Measurements from ENCODE around the gene GMPR2.
"Not testable (repeated sequence)": the region's sequence is repeated elsewhere in the genome, so short reads cannot be mapped to it uniquely, and the experiment has no call there.

The GMPR2 gene

DNA sequence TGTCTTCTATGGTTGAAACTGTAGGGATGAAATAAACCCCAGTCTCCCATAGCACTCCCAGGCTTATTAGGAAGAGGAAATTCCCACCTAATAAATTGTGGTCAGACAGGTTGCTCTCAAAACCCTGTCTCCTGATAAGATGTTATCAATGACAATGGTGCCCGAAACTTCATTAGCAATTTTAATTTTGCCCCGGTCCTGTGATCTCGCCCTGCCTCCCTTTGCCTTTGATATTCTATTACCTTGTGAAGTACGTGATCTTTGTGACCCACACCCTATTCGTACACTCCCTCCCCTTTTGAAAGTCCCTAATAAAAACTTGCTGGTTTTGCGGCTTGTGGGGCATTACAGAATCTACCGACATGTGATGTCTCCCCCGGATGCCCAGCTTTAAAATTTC, 30.2 kb upstream of the GMPR2 start:
- ATAC-seq = not testable (repeated sequence)

DNA sequence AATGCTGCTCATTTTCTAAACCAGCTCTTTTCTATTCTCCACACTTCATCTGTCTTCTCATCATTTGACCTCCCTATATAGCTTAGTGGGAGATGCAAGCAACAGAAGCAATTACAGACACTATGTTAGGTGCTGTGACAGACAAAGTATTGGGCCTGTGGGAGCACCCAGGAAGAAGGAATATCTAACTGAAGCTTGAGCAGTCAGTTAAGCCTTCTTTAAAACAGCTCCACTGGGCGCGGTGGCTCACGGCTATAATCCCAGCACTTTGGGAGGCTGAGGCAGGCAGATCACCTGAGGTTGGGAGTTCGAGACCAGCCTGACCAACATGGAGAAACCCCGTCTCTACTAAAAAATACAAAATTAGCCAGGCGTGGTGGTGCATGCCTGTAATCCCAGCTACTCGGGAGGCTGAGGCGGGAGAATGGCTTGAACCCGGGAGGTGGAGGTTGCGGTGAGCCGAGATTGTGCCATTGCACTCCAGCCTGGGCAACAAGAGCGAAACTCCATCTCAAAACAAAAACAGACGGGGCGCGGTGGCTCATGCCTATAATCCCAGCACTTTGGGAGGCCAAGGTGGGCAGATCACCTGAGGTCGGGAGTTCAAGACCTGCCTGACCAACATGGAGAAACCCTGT, 29.4 kb upstream of the GMPR2 start:
- ATAC-seq = not testable (repeated sequence)

DNA sequence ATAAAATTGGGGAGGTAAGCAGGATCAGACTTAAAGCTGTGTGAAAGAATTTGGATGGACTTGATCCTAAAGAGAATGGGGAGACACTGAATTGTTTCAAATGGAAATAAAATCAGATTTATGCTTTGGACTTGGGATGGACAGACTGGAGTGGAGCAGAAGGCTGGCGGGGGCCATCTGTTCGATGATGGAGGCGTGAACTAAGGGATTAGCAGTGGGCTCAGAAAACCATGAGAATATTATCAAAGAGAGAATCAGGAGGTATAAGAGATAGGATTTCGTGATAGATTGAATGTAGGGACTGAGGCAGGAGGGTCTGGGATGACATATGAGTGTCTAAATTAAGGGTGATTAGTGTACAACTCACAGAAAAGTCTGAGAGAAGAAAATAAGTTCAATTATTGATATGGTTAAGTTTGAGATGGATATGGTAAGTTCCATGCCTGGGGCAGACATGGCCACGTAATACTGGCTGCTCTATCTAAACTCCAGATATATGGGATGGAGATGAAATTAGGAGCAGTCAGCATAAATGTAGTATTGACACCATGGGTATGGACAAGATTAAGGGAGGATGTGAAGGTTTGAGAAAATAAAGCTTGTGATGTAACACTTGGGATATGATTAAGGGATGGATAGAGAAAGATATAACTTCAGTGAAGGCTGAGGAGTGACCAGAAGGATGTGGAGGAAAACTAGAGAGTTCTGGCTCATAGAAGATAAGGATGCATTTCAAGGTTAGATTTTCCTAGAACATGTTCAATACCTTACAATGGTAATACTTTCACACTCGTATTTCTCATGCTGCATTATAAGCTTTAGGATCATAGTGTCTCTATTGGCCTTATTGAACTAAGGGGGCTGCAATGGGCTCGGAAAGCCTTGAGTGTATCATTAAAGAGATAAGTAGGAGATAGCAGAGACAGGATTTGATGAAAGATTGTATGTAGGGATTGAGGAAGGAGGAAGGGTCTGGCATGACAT, 28.3 kb upstream of the GMPR2 start:
- ATAC-seq = no peak

DNA sequence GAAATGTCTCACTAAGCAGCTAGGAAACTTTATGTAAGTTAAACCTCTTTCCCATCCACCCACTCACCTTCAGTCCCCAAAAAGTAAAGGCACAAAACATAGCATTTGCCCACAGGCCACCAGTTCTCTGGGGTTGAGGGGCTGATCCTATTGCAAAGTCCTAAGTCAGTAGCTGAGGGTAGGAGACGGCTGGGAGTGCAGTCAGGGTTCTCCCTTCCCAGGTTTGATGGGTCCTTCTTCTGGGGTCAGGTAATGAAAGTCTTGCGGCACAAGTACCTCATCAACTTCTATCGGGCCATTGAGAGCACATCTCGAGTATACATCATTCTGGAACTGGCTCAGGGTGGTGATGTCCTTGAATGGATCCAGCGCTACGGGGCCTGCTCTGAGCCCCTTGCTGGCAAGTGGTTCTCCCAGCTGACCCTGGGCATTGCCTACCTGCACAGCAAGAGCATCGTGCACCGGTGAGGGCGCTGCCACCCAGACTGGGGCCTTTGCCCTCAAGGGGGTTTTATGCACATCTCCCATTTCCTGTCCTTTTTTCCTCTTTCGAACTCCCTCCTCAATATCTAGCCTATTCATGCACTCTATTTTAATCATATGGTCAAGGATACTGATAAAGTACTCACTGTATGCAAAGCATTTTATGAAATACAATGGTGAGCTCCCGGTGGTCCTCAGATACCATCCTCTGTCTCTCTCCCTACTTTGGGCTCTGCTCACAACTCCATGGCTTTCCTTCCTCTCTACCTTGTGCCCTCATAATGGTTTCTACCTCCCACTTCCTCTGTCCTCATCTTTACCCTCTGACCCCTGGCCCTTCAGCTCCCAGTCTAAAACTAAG, 26.2 kb upstream of the GMPR2 start:
- ATAC-seq = no peak

DNA sequence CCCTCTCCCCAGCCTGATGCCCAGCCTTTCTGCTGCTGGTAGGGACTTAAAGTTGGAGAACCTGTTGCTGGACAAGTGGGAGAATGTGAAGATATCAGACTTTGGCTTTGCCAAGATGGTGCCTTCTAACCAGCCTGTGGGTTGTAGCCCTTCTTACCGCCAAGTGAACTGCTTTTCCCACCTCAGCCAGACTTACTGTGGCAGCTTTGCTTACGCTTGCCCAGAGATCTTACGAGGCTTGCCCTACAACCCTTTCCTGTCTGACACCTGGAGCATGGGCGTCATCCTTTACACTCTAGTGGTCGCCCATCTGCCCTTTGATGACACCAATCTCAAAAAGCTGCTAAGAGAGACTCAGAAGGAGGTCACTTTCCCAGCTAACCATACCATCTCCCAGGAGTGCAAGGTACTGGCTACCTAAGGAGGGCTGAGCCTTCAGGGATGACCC, 25.6 kb upstream of the GMPR2 start:
- ATAC-seq = no peak

DNA sequence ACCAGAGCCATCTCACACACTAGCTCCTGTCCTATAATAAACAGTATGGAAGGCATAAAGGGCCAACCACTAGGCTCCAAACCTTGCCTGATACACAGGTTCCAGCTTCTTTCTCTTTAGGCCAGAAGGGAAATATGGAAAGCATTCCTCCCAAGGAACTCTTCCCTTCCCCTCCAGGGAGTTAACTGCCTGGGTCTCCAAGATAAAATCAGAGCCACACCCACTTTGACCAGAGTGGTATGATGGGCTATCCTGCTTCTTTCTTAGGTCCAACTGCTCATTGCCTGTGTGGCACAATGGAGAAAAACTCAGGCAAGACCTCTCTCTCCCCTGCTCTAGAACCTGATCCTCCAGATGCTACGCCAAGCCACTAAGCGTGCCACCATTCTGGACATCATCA, 25.1 kb upstream of the GMPR2 start:
- no peak for ATAC-seq

DNA sequence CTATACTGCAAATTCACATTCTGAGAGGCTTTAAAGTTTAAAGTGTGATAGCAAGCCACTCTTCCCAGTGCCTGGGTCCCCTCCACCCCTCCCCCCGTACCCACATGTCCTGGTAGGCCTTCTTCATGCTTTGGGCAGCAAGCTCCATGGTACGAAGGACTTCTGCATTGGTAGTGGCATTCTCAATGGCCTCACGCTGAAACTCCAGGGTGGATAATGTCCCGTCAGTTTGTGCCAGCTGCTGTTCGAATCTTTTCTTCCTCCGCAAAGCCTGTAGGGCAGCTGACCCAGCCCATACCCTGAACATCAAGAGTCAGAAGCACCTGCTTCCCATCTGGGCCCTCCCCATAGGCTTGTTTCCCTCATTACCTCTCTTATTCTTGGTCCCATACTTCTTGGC, 21.4 kb upstream of the GMPR2 start:
- no peak for ATAC-seq

DNA sequence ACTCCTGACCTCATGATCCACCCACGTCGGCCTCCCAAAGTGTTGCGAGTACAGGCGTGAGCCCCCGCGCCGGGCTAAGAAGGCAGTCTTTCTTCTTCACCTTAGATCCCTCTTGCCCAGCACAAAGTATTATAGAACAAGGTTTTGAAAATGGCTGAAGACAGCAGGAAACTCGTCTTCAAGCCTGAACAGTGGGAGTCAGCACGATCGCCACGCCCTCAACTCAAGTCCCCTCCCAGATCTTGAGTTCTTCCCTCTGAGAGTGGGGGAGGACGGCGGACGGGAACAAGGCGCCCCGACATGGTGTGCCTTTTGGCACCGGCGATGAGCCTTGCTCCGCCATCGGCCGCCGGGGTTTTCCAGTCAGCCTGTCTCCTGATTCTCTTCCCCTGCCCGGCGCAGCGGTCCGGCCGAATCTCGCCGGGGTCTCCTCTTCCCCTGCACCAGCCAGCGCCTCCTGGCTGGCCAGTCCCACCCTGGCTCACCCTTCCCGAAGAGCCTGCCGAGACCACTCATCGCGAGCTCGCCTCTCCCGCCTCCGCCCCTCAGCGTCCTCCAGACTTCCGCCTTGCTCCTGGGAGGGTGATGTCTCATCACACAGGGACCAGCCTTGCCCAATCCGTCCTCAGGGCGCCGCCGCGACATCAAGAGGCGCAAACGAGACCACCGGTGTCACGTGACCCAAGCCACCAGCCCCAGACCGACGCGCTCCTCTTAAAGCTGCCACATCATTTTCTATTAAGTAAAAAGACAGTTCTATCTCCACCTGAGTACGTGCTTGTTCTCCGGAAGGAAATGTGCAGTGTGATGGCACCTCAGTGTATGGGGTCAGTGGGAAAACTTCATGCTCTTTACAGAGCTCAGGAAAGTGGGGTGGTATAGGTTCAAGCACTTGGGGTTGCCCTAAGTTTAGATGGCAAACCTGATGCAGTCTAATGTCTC, 19.5 kb upstream of the GMPR2 start, which contains the start of gene CHMP4A:
CHMP4A (minus strand) TSS at position 565 of the 942 bp plus-strand sequence; CDS start at position 516, 49 bp downstream.
- ATAC-seq = peak; percentile 86

DNA sequence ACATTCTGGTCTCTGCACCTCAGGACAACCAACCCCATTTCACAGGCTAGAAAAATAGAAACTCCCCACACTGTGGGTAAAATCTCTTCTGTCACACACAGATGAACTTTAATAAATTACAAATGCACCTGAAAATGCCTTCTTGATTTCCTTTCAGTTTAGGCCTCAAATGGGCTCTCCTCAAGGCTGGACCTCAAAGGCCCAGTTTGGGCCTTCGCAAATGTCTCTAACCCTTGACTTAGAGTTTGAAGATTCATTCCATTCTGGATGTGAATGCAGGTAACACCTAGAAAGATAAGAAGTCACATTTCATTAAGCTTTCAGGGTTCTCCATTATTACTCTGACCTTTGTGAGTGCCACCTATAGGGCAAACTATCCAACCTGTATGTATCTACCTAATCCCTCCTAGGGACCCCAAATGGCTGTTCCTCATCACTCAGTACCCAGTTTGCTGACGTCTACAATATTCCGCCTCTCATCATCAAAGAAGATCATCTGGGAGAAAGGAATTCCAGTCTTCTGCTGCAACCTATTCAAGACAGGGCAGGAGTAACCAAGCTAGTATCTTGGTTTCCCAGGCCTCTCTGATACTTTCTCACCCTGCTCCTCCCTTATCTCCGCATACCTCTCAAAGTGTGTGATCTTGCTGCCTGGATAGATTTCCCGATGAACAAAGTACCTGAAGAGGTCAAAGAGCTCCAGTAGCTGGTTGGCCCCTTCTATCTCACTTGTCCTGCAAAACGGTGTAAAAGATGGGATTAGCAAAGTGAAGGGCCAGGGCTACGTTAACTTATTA, 18.7 kb upstream of the GMPR2 start:
- ATAC-seq = no peak

DNA sequence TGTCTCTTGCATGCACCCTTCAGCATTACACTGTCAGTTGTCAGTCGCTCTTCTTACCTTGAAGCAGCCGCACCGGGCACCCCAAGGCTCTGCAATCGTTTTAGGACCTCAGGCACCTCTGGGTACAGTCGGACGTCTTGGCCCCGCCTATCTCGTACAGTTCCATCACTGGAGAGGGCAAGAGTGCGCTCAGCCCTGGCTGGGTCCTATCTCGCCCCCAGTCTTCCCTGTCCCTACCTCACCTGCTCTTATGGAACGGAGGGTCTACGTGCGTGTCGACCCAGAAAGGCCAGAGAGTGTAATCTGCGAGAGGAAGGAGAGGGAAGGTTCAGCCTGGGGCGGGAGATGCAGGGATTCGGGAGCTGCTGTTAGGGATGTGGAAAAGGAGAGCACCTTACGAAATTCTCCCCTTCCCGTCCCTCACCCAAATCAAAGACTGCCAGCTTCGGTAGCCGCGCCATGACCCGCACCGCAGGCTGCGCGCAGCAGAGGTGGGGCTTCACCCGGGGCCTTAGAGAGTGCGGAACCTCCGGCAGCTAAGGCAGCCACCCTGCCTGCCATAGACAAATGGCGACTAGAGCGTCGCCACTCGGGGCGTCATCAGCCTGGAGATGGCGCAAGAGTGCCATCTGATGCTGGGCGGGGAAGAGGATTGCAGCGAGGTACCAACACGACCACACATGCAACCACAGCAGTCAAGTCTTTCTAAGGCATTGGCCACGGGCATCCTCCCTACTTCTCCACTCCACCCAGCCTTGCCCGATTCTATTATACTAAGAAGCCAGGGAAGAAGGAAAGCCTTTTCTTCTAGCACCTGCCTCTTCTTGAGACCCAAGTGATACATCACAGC, 17.0 kb upstream of the GMPR2 start, which contains the start of gene MDP1:
MDP1 (minus strand) TSS at position 572 of the 850 bp plus-strand sequence; CDS start at position 461, 111 bp downstream.
- peak; percentile 67 to 68 for ATAC-seq

DNA sequence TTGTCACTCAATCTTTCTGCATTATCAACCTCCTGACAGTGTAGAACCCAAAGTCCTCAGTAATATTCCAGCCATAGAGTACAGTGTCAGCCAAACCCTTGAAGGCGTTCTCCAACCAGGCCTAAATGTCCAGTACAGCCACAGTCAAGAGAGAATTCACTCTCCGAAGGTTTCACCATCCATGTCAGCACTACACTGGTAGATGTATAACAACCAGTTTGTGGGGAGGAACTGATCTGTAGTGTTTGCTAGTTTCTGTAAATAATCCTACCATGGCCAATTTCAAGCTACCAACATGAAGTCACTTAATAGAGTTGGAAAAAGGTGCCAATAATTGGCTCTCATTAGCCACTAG, 16.4 kb upstream of the GMPR2 start:
- ATAC-seq = no peak

DNA sequence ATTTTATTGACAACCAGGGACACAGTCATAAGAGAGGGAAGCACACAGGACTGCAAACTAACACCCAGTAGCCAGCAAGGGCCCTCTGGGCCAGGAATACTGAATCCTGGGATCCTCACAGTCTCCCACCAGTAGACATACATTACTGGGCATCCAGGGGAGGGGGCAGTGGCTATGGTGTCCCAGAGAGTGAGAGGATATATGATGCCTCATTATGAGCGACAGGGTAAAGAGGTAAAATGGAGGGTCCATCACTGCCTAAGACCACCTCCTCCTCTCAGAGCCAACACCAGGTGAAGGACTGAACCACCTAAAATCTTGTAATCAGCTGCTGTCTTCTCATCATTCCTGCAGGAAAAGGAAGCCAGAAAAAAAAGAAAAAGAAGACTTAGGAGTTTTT, 15.9 kb upstream of the GMPR2 start:
- not testable (repeated sequence) for ATAC-seq

DNA sequence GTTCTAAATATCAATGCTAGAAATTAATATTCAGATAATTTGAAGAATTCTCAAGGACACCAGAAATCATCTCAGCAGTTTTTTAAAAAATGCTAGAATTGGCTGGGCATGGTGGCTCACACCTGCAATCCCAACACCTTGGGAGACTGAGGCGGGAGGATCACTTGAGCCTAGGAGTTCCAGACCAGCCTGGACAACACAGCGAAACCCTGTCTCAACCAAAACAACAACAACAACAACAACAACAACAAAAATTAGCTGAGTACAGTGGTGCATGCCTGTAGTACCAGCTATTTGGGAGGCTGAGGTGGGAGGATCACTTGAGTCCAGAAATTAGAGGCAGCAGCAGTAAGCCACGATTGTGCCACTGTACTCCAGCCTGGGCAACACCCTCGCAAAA, 13.6 kb upstream of the GMPR2 start:
- no peak for ATAC-seq

DNA sequence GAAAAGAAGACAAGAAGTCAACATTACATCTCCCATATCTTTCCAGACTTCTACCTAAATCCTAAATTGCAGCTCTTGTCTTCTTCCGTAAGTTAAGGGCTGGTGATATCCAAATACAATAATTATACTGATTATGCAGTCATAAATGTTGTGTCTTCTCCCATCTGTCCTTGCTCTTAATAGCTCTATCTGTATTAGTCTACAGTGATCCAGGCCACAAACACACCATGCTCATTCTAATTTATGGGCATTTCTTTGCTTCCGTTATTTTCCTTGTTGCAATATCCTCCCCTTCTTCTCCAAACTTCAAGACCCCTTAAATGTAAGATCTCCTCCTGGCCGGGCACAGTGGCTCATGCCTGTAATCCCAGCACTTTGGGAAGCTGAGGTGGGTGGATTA, 13.2 kb upstream of the GMPR2 start:
- ATAC-seq = no peak

DNA sequence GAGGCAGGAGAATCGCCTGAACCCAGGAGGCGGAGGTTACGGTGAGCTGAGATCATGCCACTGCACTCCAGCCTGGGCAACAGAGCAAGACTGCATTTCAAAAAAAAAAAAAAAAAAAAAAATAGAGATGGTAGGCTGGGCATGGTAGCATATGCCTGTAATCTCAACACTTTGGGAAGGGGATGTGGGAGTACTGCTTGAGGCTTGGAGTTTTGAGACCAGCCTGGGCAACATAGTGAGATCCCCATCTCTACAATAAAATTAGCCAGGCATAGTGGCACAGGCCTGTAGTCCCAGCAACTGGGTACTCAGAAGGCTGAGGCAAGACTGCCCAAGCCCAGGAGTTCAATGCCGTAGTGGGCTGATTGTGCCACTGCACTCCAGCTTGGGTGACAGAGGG, 9.7 kb upstream of the GMPR2 start:
- ATAC-seq = not testable (repeated sequence)

DNA sequence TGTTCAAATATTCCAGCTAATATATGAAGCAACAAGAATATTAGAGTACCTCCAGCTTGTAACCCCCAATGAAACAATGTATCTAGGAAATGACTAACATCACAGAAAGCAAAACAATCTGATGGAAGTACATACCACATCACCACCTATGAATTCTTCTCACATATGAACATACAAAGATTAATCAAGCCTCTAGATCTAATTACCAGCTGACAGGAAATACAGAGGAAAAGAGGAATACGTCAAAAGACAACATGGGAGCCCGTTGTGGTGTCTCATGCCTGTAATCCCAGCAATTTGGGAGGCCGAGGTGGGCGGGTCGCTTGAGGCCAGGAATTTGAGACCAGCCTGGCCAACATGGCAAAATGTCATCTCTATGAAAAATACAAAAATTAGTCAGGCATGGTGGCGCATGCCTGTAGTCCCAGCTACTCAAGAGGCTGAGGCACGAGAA, 8.1 kb upstream of the GMPR2 start:
- ATAC-seq = no peak

DNA sequence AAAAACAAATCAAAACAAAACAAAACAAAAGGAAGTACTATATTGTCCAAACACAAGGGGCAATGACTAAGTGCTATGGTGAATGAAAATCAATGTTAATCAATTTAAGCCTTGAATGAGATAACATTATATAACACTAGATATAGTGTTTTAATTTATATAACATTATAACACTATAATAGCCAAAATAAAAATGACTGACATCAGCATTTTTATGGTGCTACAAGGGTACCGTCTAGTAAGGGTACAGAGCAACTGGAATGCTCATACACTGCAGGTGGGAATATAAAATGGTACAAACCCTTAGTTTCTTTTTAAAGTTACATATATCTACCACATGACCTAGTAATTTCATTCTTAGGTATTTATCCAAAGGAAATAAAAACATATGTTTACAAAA, 6.3 kb upstream of the GMPR2 start:
- ATAC-seq = no peak

DNA sequence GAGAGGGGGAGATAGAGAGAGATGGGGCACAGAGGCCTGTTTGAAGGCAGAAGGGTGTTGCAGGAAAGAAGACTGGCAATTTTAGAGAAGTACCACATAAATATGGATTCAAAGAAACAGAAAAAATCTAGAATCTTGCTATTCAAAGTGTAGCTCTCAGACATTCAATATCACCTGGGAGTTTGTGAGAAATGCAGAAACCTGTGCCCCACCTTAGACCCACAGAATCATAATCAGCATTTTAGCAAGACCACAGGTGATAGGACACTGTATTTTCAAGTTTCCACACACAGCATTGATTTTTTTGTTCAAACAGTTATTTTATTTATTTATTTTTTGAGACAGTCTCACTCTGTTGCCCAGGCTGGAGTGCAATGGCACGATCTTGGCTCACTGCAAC, 3.8 kb upstream of the GMPR2 start:
- no peak for ATAC-seq

DNA sequence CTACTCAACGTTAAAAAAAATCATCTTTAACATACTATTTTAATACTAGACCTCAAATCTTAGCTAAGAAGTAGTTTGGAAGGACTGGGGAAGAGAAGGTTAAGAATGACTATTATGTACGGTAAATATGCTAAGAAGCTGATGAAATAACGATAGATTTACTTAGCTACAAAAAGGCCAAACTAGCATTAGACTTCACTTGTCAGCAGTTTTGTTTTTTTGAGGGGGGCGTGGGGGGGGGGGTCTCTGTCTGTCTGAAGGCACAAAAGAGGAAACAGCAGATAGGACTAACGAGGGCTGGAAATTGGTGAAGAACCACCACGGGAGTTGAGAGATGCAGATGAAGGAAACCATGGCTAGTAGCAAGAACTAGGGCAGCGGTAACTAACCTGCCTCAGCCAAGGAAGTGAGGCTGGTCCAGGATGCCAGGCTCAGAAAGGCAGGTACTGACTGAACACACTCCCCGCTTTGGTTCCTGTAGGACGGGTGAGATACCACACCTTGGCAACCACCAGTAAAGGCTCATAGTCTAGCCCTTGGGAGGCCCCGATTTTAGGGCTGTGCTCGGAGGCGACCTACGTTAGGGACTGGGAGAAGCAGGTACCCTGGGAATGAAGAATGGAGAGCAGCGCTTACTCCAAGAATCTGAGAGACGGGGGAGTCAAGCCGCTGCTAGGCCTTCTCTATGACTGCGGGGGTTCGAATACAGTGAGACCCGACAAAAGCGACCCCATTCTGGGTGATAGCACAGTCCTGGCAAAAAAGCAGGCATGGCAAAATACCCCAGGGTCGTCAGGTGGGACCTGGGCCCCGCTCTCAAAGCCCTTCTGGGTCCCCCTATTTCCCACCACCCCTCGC, 1.2 kb upstream of the GMPR2 start:
- no peak for ATAC-seq
